Right atrium auricular region (tissue), 2 donors: ENCODE measurements around the gene RNF141. TPM values are rescaled to one million over a fixed set of nuclear protein-coding genes. Genes with fewer than 3 reads are reported as not detected.
A peak's percentile ranks its signal among the peaks of the same experiment; 100 is the strongest.

Experiments used
- DNase-seq: peaks from one replicate; pipeline ENCODE4 v3.0.0-alpha.2; 2019; ENCODE audit warnings: low spot score
- H3K27ac ChIP-seq, 2 donors: fragments of 200-600 bp; sonication (generic); 1 replicate in 1 of 2; 2 replicates in 1 of 2; pipeline ENCODE4 v1.5.1; 2016 to 2019
- H3K27me3 ChIP-seq, 2 donors: fragments of 200-600 bp; sonication (generic); one replicate each; pipeline versions ENCODE4 v1.5.1 to v1.6.0; 2017 to 2019
- H3K36me3 ChIP-seq: fragments of 200-600 bp; sonication (generic); one replicate; pipeline ENCODE4 v1.5.1; 2016
- H3K4me1 ChIP-seq, 2 donors: fragments of 200-600 bp; sonication (generic); one replicate each; pipeline versions ENCODE4 v1.5.1 to v1.6.0; 2017 to 2019
- H3K4me3 ChIP-seq, 2 donors: fragments of 200-600 bp; sonication (generic); 1 replicate in 1 of 2; 2 replicates in 1 of 2; pipeline ENCODE4 v1.5.1; 2017 to 2019; ENCODE audit warnings: mild to moderate bottlenecking in 1 of 2, moderate library complexity in 1 of 2
- H3K9me3 ChIP-seq, 2 donors: fragments of 200-600 bp; sonication (generic); one replicate each; pipeline ENCODE4 v1.5.1; 2019
- CTCF ChIP-seq, 2 donors: fragments of 200-600 bp; sonication (generic); IDR thresholded peaks; one replicate each; pipeline ENCODE4 v1.5.1; 2019; ENCODE audit warnings: antibody characterized with exemption in 2 of 2
- total RNA-seq, 2 donors: library from RNA; depleted of rRNA; stranded (reverse); fragments of >200 nt; gene quantifications; one replicate each; pipeline ENCODE4 v1.1.0, GENCODE V29; 2016

Gene RNF141
- total RNA-seq, 2 donors from 2014 or later = 22.9 to 29.8 TPM

- TF ChIP-seq CTCF (IDR thresholded peaks at IDR 0.05) = no peak
- Histone ChIP-seq H3K4me3 (no peak overlapping the region), H3K27me3 (no peaks in the 10 kb centered on the region), H3K4me1 (no peaks in the 10 kb centered on the region), H3K9me3 (no peaks in the 10 kb centered on the region), H3K27ac (no peak overlapping the region), H3K36me3 (no peaks in the 10 kb centered on the region)
- DNase-seq = peak; percentile 36
Observed at GRCh38 chr11:10497371-10498021, 43.5 kb downstream of the RNF141 start.

- Histone ChIP-seq H3K36me3 (no peaks in the 10 kb centered on the region), H3K9me3 (no peaks in the 10 kb centered on the region), H3K27ac (no peak overlapping the region), H3K4me3 (no peak overlapping the region), H3K27me3 (no peaks in the 10 kb centered on the region), H3K4me1 (no peaks in the 10 kb centered on the region)
- TF ChIP-seq CTCF (IDR thresholded peaks at IDR 0.05) = no peak
- peak; percentile 40 for DNase-seq
Observed at GRCh38 chr11:10496296-10496936, 44.6 kb downstream of the RNF141 start.

- Histone ChIP-seq H3K36me3 (no peaks in the 10 kb centered on the region), H3K27ac (no peak overlapping the region), H3K4me1 (peaks cover 0 to 8% of the 10 kb centered on the region in 2 donors), H3K9me3 (no peaks in the 10 kb centered on the region), H3K27me3 (no peaks in the 10 kb centered on the region), H3K4me3 (no peak overlapping the region)
- no peak for TF ChIP-seq CTCF (IDR thresholded peaks at IDR 0.05)
- peak; percentile 51 for DNase-seq
Observed at GRCh38 chr11:10495464-10495786, 45.6 kb downstream of the RNF141 start.

- TF ChIP-seq CTCF (IDR thresholded peaks at IDR 0.05) = no peak
- H3K9me3 ChIP-seq = no peaks in the 10 kb centered on the region
- no peak overlapping the region for H3K4me3 ChIP-seq
- no peaks in the 10 kb centered on the region for H3K27me3 ChIP-seq
- H3K4me1 ChIP-seq = peaks cover 0 to 14% of the 10 kb centered on the region in 2 donors
- no peaks in the 10 kb centered on the region for H3K36me3 ChIP-seq
- H3K27ac ChIP-seq = no peak overlapping the region
- DNase-seq = peak; percentile 21
Observed at GRCh38 chr11:10494636-10495463, 46.1 kb downstream of the RNF141 start.

- DNase-seq = peak; percentile 42
- H3K36me3 ChIP-seq = no peaks in the 10 kb centered on the region
- no peak for TF ChIP-seq CTCF (IDR thresholded peaks at IDR 0.05)
Observed at GRCh38 chr11:10493041-10493663, 47.8 kb downstream of the RNF141 start.

More at GRCh38 chr11:10493041-10493663, 47.8 kb downstream of the RNF141 start:
- Histone ChIP-seq H3K4me3 (no peak overlapping the region), H3K9me3 (no peaks in the 10 kb centered on the region), H3K27ac (no peak overlapping the region), H3K4me1 (peaks cover 0 to 14% of the 10 kb centered on the region in 2 donors), H3K27me3 (no peaks in the 10 kb centered on the region)
